OCI-M1 (cell line): Measurements from ENCODE around the gene MCF2L2.

Source experiments
- DNase-seq: peaks from one replicate; lab custom pipeline; 2025; lab: John Stamatoyannopoulos, UW

MCF2L2 gene

GRCh38 chr3:183327343-183327742 lies 101.1 kb downstream of the MCF2L2 start:
- no peak for DNase-seq

GRCh38 chr3:183324083-183324482 lies 104.3 kb downstream of the MCF2L2 start:
- DNase-seq = no peak

GRCh38 chr3:183319371-183319770 lies 109.0 kb downstream of the MCF2L2 start:
- no peak for DNase-seq

- no peak for DNase-seq
These were observed 109.5 kb downstream of the MCF2L2 start for GRCh38 chr3:183318877-183319276.

- no peak for DNase-seq
These were observed 110.2 kb downstream of the MCF2L2 start for GRCh38 chr3:183317886-183318865.

- DNase-seq = no peak
These were observed 111.1 kb downstream of the MCF2L2 start for GRCh38 chr3:183317271-183317670.

- DNase-seq = no peak
These were observed 112.7 kb downstream of the MCF2L2 start for GRCh38 chr3:183315739-183316138.

- DNase-seq = no peak
These were observed 114.7 kb downstream of the MCF2L2 start for GRCh38 chr3:183313764-183314163.

- DNase-seq = no peak
These were observed 115.1 kb downstream of the MCF2L2 start for GRCh38 chr3:183313351-183313750.

GRCh38 chr3:183312433-183312832 lies 116.0 kb downstream of the MCF2L2 start:
- DNase-seq = no peak

- DNase-seq = no peak
These were observed 117.5 kb downstream of the MCF2L2 start for GRCh38 chr3:183310936-183311335.

- DNase-seq = no peak
These were observed 119.1 kb downstream of the MCF2L2 start for GRCh38 chr3:183309276-183309675.

- DNase-seq = no peak
These were observed 119.7 kb downstream of the MCF2L2 start for GRCh38 chr3:183308751-183309150.

GRCh38 chr3:183307749-183308148 lies 120.7 kb downstream of the MCF2L2 start:
- no peak for DNase-seq

GRCh38 chr3:183306798-183307671 lies 121.4 kb downstream of the MCF2L2 start:
- DNase-seq = peak; percentile 96

- no peak for DNase-seq
These were observed 124.7 kb downstream of the MCF2L2 start for GRCh38 chr3:183303690-183304089.

- no peak for DNase-seq
These were observed 126.4 kb downstream of the MCF2L2 start for GRCh38 chr3:183301937-183302580.

GRCh38 chr3:183300996-183301562 lies 127.3 kb downstream of the MCF2L2 start:
- no peak for DNase-seq

GRCh38 chr3:183299976-183300375 lies 128.4 kb downstream of the MCF2L2 start:
- DNase-seq = no peak

GRCh38 chr3:183298701-183299153 lies 129.7 kb downstream of the MCF2L2 start:
- no peak for DNase-seq

- no peak for DNase-seq
These were observed 131.5 kb downstream of the MCF2L2 start for GRCh38 chr3:183296944-183297343.

GRCh38 chr3:183295211-183295610 lies 133.2 kb downstream of the MCF2L2 start:
- peak; percentile 24 for DNase-seq
